ENCODE measurements around the gene SEMA6C.
"Not testable (repeated sequence)": the region's sequence is repeated elsewhere in the genome, so short reads cannot be mapped to it uniquely, and the experiment has no call there.

The SEMA6C gene, protein sequence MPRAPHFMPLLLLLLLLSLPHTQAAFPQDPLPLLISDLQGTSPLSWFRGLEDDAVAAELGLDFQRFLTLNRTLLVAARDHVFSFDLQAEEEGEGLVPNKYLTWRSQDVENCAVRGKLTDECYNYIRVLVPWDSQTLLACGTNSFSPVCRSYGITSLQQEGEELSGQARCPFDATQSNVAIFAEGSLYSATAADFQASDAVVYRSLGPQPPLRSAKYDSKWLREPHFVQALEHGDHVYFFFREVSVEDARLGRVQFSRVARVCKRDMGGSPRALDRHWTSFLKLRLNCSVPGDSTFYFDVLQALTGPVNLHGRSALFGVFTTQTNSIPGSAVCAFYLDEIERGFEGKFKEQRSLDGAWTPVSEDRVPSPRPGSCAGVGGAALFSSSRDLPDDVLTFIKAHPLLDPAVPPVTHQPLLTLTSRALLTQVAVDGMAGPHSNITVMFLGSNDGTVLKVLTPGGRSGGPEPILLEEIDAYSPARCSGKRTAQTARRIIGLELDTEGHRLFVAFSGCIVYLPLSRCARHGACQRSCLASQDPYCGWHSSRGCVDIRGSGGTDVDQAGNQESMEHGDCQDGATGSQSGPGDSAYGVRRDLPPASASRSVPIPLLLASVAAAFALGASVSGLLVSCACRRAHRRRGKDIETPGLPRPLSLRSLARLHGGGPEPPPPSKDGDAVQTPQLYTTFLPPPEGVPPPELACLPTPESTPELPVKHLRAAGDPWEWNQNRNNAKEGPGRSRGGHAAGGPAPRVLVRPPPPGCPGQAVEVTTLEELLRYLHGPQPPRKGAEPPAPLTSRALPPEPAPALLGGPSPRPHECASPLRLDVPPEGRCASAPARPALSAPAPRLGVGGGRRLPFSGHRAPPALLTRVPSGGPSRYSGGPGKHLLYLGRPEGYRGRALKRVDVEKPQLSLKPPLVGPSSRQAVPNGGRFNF

DNA sequence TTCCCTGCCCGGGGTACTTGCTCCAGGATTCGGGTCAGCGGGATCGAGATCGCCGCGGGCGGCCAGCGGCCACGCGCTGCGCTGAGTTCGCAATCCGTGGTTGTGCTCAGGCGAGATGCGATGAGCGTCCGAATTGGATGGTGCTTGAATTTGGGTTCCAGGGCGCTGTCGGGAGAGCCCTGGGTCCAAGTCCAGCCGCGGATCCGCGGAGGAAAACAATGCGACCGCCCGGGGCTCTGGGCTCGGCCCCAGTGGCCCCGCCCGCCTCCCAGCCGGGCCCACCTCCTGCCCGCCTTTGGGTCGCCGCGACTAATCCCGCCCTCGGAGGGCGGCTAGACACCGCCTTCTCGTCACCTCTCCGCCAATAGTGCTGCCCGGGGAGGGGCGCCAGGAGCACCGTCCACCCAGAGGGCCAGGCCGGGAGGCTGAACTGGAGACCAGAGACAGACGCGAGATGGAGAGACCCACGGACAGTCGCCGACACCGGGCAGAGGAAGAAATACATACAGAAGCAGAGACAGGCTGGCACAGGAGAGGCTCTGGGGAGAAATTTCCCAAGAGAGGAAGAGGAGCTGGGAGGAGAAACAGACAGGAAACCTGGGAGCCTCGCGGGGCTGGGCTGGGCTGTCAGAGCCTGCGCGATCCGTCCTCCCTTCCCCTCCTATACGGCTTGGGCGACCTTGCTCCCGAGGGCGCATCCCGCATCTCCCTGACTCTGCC is at the start of gene SEMA6C:
SEMA6C (minus strand) TSS at position 220 of the 720 bp plus-strand sequence. CDS start 4,010 bp downstream, outside the sequence.
- DNase-seq = peak; percentile 94 to 99 (median 95)

DNA sequence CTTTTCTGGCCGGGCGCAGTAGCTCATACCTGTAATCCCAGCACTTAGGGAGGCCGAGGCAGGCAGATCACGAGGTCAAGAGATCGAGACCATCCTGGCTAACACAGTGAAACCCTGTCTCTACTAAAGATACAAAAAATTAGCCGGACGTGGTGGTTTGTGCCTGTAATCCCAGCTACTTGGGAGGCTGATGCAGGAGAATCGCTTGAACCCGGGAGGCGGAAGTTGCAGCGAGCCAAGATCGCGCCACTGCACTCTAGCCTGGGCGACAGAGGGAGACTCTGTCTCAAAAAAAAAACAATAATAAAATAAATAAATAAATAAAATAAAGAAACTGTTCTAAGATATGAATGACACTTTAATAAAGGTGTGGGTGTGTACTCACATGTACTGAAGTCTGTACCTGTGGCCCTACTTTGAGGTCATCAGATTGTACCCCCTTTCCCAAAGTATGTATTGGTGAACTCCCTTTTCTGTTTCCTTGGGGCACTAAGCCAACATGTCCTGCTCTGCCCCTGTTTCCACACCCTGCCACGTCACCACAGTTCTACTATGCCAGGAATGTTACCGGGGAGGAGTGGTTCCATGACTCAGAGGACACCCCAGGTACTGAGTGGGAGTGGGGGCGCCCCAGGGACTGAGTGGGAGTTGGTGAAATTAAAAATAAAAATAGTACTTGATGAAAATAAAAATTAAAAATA is 48.6 kb upstream of the SEMA6C start:
- DNase-seq = not testable (repeated sequence)

DNA sequence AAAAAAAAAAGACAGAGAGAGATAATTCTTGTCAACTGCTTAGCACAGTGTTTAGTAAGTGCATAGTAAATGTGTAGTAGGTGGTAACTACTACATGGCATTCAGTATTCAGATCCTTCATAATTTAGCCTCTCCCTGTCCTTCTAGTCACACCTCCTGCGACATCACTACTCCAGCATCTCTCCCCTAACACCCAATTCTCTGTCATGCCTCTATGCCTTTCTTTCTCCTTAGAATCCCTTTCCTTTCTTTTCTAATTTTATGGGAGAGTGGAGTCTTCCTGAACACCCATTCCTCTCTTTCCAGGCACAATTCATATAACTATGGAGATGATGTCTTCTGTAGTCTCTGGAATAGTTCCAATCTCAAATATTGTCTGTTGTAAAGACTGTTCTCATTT is 47.4 kb upstream of the SEMA6C start:
- no peak for DNase-seq

DNA sequence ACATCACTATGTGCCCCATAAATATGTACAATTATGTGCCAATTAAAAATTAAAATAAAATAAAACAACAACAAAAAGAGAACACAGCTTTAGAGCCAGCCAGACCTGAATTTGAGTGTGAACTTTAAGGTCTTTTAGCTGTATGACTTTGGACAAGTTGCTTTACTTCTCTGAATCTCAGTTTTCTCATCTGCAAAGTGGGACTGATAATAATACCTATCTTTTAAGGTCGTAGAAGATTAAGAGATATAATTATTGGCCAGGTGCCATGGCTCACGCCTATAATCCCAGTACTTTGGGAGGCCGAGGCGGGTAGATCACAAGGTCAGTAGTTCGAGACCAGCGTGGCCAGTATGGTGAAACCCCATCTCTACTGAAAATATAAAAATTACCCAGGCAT is 46.9 kb upstream of the SEMA6C start:
- DNase-seq = no peak

DNA sequence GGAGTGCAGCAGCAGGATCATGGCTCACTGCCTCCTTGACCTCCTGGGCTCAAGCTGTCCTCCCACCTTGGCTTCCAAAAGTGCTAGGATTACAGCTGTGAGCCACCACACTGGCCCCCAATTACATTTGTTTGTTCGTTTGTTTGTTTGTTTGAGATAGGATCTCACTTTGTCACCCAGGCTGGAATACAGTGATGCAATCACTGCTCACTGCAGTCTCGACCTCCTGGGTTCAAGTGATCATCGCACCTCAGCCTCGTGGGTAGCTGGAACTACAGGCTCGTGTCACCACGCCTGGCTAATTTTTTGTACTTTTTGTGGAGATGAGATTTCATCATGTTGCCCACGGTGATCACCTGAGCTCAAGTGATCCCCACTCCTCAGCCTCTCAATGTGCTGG is 45.6 kb upstream of the SEMA6C start:
- DNase-seq = no peak

DNA sequence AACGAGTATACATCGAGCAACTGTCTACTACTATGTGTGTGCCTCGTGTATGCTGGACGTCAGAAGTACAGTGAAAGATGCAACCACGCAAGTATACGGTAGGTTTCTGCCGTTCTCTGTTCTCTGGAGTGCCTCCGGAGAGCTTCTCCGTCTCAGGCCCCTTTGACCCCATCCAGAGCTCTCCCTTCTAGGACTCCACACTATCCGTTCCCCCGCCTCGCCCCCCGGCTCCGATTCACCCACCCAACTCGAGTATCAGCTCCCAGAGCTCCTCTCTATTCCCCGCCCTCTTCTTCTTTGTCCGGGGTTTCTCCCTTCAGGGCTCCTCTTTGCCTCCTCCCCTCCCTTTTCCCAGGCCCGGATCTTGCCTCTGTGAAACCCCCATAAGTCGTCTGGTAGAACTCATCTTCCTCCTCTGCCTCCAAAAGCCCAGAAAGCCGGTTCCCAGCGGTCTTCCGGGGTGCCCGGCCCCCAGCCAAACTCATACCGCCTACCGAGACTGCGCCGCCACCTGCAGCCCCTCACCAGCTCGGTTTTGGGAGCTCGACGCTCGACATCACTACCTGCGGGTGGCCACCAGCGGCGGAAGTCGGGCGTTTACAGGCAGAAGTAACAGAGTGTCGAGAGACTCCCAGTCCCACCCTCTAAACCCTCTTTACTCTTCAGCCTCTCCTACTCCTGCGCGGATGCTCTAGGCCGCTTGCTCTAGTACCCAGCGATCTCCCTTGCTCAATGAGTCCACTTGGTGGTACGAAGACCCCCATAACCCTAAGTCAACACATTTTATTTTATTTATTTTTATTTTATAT is 43.4 kb upstream of the SEMA6C start, which contains the start of gene VPS72:
VPS72 (minus strand) TSS at position 561 of the 809 bp plus-strand sequence; CDS start at position 485, 76 bp downstream.
- peak; percentile 91 to 97 (median 93) for DNase-seq

DNA sequence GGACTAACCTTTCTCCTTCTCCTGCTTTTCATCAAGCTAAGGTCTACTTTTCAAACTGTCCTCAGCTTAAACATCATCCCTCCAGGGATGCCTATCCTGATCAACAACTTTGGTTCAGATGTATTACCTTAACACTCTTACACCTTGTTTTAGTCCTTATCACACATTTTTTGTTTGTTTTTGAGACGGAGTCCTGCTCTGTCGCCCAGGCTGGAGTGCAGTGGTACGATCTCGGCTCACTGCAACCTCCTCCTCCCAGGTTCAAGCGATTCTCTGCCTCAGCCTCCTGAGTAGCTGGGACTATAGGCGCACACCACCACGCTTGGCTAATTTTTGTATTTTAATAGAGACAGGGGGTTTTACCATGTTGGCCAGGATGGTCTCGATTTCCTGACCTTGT is 42.2 kb upstream of the SEMA6C start:
- not testable (repeated sequence) for DNase-seq

DNA sequence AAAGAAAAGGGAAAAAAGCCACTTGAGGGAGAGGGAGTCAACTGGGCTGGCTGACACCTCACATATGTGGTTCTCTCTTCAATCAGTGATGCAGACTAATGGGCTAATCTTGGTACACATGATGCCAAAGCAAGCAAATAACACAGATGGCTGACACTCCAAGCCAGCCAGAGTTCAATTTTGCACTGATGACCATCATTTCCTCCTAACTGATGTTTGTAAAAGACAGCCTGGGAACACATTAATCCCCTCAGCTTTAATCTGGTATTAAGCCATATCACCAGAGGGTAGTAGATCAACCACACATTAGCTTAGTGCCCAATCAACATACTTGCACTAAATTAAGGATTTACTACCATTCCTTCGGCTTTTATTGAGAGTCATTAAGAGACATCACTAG is 40.8 kb upstream of the SEMA6C start:
- no peak for DNase-seq

DNA sequence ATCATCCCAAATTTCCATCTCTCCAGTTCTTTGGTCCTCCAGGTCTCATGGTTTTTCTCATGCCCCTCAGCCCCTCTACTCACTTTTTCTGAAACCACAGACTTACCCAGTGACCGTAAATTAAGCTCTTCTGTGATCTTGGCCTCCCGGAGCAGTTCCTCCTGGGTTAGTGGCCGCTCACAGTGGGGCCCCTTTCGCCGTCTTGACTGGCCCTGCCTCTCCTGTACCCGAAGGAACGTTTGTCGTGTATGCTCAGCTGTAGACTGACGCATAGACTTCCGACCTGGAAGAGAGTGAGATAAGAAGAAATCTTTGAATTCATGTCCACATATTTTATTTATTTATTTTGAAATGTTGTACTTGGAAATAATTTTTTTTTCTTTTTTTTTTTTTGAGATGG is 37.8 kb upstream of the SEMA6C start:
- no peak for DNase-seq

DNA sequence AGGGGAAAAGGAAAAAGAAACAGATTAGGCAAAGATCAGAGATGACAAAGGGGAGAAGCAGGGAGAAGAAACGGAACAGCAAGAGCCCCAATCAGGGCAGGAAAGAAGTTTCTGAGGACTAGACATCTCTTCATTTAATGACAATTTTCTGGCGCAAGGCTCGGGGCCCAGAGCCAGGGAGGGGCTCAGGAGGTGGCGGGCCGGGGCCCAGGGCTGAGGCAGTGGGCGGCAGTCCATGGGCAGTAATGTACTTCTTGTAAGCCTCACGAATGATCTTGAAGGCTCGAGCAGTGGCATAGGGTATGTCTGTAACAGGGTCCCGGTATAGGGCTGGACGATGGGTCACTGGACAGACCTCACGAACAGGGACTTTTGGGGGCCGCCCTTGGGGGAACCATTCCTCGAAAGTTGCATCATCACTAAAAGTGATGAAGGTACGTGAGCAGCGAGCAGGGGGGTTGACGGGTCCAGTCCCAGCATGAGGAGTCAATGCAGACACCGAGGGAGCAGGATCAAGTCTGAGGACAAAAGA is 30.1 kb upstream of the SEMA6C start:
- no peak for DNase-seq

DNA sequence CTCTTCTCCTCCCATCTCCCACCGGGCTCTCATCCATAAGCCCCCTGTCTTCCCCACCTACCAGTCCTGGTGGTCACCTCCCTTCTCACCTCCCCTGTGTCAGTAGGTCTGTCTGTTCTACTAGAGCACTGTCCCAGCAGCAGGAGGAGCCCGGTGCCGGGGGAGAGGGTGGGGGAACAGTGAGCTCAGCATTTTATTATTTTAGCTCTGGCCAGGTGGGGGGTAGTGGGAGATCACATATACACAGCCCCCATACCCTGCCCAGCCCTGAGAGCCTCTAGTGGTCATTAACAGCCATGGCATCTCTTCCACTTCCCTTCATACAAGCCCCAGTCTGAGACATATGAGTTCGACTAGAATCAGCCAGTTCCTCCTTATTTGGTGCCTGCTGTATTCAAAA is 29.4 kb upstream of the SEMA6C start, which contains the start of gene TMOD4:
TMOD4 (minus strand) TSS at position 119 of the 400 bp plus-strand sequence. CDS start 1,106 bp downstream, outside the sequence.
- DNase-seq = no peak

DNA sequence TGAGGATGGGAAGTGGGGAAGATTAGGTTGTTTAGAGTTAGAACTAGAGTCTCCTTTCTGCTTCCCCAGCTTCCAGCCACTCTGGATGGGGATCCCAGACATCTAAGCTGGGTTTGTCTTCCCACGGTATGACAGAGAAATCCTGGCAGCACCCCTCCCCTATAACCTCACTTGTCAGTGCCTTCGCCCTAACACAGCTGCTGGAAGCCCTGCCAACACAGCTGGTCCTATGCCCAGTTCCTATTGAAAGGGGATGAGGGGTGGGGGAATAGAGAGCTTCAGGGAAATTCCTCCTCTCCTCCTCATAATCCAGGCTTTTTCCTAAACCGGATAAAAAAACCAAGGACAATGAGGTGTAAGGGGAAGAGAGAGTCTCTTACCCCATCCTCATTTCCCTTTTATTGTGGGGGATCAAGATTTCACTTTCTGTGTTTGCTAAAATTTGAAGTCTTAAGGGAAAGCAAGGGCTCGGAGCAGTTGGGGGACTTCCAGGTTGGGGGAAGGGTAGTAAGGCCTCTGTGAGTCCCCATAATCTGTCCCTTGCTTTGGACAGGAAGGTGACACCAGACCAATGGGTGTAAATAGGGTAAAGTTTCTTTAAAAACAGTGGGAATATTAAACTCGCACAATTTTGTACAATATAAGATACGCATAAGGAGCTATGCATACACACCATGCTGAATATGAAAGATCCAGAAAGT is 28.8 kb upstream of the SEMA6C start:
- no peak for DNase-seq

DNA sequence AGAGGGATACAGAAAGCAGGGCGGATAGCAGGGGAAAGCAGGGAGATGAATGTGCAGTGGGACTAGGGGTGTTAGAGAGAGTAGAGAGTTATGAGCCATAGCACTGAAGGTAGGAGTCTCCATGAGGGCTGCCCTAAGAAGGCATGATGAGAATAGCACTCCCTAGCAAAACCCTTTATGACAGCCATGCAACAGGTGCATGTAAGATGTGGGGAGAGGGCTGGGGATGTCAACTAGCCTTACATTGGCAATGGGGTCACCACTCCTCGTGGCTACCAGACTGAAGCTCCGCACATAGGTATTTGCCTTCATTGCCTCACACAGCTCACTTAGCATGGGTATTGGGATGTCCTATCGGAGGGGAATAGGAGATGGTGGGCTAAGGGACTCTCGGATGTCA is 24.8 kb upstream of the SEMA6C start:
- DNase-seq = no peak

DNA sequence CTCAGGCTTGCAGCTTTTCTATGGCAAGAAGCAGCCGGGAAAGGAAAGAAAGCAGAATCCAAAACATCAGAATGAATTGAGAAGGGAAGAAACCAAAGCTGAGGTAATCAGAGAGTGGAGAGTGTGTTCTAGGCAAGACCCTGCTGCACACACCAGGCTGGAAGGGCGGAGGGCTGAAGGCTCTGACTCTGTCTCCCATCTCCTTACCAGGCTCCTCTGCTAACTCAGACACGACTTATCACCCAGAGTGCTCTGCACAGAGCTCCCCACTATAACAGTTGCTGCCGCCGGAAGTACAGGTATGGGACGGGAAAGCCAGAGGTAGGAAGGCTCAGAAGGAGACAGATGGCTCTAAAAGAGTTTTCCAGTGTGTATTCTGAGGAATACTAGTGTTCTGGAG is 20.7 kb upstream of the SEMA6C start:
- DNase-seq = no peak

DNA sequence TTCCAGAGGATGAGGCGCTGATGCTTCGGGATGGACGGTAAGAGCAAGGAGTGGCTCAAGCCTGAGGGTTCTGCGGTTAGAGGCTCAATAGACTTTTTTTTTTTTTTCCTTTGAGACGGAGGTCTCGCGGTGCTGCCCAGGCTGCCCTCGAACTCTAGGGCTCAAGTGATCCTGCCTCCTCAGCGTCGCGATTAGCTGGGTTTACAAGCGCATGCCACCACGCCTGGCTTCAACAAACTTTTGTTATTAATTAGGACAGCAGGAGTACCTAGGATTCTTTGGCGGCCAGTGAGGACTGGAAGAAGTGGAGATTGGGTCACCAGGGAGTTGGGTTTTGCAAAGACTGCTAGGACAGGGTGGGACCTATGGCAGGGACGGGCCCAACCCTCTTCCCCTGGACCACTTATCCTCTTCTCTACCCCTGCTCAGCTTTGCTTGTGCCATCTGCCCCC is 20.1 kb upstream of the SEMA6C start:
- peak in 1 of 3 experiments; percentile 67 for DNase-seq

DNA sequence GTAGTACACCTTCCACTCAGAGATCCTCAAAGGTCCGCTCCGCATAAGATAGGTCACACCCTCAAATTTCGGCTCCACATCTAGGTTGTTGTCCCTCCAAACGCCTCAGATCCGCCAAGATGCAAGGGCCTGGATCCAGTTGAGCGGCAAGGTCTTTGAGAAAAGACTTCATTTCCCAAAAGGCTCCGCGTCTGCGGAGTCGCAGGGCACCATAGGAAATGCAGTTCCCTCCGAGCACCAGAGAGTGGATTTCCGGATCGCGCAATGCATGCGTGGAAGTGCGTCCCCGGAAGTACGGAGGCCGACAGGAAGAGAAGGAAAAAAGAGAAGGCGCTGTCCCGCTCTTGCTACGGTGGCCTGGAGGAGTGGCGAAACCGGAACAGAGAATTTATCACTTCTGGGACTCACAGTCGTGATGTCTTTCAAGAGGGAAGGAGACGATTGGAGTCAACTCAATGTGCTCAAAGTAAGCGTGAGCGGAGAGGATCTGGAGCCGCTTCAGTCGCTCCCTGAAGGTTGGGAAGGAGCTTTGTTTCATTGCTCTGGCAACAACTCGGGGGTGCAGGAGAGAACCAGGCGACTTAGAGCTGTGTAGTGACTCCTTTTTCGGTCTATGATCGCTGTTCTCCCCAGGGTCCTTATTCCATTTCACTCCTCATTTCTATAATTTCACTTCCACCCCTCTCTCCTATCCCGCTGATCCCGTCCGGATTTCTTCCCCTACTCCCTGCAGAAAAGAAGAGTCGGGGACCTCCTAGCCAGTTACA is 19.5 kb upstream of the SEMA6C start, which contains the start of the genes LYSMD1 and SCNM1:
LYSMD1 (minus strand) TSS at position 165 of the 767 bp plus-strand sequence. CDS start 644 bp downstream, outside the sequence.
SCNM1 (plus strand) TSS at position 407 of the 767 bp plus-strand sequence; CDS start at position 416, 9 bp downstream.
- DNase-seq = peak; percentile 98 to 100 (median 99)

DNA sequence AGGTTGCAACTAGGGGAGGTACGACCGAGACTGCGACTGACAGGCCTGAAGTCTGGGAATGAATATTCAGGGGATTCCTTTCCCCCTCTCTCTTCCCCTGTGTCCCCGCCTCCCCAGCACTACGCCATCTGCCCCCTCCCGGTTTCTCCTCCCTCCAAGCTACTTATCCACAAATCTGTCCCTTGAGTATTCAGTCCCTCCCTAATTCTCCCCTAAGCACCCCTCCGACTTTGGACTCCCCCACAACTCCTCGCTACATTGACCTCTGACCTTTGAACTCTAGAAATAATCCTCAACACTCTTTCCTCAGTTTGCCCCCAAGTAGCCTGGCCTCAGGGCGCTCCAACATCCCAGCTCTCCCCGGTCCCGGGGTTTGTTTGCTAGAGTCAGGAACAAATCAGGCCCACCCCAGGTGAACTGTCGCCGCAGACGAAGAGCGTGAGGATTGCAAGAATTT is 18.9 kb upstream of the SEMA6C start:
- DNase-seq = peak in 1 of 3 experiments; percentile 71

DNA sequence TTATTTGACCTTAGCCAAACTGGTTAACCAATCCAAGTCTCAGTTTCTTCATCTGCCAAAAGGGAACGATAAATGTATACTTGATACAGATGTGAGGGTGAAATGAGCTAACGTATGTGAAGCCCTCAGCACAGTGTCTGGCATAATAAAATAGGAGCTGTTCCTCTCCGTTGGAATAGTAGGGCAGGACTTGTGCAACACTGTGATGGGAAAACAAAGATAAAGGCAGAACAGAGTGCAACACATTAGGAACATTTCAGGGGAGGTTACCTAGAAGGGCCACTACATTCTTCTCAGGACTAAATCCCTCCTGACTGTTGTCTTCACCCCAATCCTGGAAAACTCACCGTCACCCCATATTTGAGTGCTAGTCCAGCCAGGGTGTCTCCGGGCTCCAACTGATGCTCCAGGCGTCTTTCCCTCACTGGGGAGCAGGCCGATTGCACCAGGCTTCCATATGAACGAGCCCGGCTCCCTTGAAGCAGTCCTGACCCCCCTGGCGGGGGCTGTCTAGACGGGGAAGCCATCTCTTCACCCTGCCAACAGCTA is 18.4 kb upstream of the SEMA6C start:
- no peak for DNase-seq

DNA sequence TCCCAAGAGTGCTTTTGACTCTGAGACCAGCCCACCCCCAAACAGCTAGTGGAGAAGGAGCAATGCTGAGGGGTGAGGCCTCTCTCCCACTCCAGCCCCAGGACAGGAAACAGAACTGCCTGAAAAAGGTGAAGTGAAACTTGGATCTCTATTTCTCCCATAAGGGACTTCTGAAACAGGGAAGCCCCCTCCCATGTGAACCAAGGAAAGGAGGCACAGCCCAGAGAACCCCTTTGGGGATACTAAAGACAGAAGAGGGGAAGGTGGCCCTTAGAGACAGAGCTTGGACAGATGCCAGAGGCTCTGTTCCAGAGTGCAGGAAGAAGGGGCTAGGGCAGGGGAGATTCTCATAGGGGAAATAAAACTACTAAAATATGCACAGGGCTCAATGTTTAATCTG is 12.9 kb upstream of the SEMA6C start:
- DNase-seq = no peak

Data from NCI-H1417 (cell line).